Upper lobe of left lung (tissue), 6 donors: ENCODE data around the gene SIPA1. TPM values are rescaled to one million over a fixed set of nuclear protein-coding genes. Genes with fewer than 3 reads are reported as not detected.

Source experiments
- ATAC-seq, 2 donors: fragments of 200-7000 bp; cut with Tn5 transposase; one replicate each; pipeline ENCODE4 v1.9.1; 2022; ENCODE audit warnings: mild to moderate bottlenecking in 2 of 2, moderate library complexity in 2 of 2; ENCODE audit not compliant: low FRiP score in 2 of 2
- DNase-seq, 2 donors: peaks; one replicate each; pipeline ENCODE4 v3.0.0-alpha.2; 2019 to 2020
- H3K27ac ChIP-seq, 4 donors: fragments of 200-600 bp; sonication (generic); one replicate each; pipeline ENCODE4 v1.5.1; 2016 to 2019
- H3K27me3 ChIP-seq, 4 donors: fragments of 200-600 bp; sonication (generic); one replicate each; pipeline ENCODE4 v1.5.1; 2017 to 2019
- H3K36me3 ChIP-seq, 4 donors: fragments of 200-600 bp; sonication (generic); one replicate each; pipeline ENCODE4 v1.5.1; 2016 to 2019
- H3K4me1 ChIP-seq, 4 donors: fragments of 200-600 bp; sonication (generic); one replicate each; pipeline ENCODE4 v1.5.1; 2018 to 2019
- H3K4me3 ChIP-seq, 4 donors: fragments of 200-600 bp; sonication (generic); one replicate each; pipeline ENCODE4 v1.5.1; 2017 to 2019; ENCODE audit warnings: mild to moderate bottlenecking in 2 of 4, moderate library complexity in 1 of 4
- H3K9me3 ChIP-seq, 4 donors: fragments of 200-600 bp; sonication (generic); one replicate each; pipeline ENCODE4 v1.5.1; 2018 to 2019
- EP300 ChIP-seq, 4 donors: sonication (generic); formaldehyde crosslinking; IDR thresholded peaks; one replicate each; pipeline ENCODE4 v1.5.1; 2017; ENCODE audit warnings: antibody characterized with exemption in 4 of 4, control low read depth in 2 of 4
- POLR2A ChIP-seq, 4 donors: fragments of 450-650 bp; IDR thresholded peaks; one replicate each; pipeline ENCODE4 v1.5.1; 2016 to 2017; ENCODE audit warnings: antibody characterized with exemption in 4 of 4, mild to moderate bottlenecking in 2 of 4
- POLR2AphosphoS5 ChIP-seq, 2 donors: sonication (generic); formaldehyde crosslinking; IDR thresholded peaks; one replicate each; pipeline ENCODE4 v1.5.1; 2017; ENCODE audit warnings: antibody characterized with exemption in 2 of 2
- WGBS, 2 donors: methylation state at CpG; one replicate each; pipeline ENCODE4 v1.1.5; 2017 to 2018; 5-methylcytosine and 5-hydroxymethylcytosine counted together
- total RNA-seq, 6 donors: library from RNA; depleted of rRNA in 4 of 6; stranded (reverse); fragments of >200 nt in 4 of 6; gene quantifications; one replicate each; pipeline versions ENCODE4 v1.1.0 to v1.2.1, GENCODE V29; 2016 to 2021
- TF ChIP-seq, protein P1 (sequence below), 6 experiments: fragments of 450-650 bp in 4 of 6; fragments of 200-600 bp in 2 of 6; sonication (generic) in 2 of 6; IDR thresholded peaks; one replicate each; pipeline ENCODE4 v1.5.1; 2016 to 2019; ENCODE audit warnings: antibody characterized with exemption in 6 of 6
- donor health status: DM: no; HTN: no; CAD: no; lungs with moderate emphysema.
- donor health status: DM: no; HTN: yes; CAD: no; lungs with severe emphysema.

SIPA1 gene
- total RNA-seq, 6 donors from 2014 or later: 42.7 to 137 (median 74.9) TPM

DNA sequence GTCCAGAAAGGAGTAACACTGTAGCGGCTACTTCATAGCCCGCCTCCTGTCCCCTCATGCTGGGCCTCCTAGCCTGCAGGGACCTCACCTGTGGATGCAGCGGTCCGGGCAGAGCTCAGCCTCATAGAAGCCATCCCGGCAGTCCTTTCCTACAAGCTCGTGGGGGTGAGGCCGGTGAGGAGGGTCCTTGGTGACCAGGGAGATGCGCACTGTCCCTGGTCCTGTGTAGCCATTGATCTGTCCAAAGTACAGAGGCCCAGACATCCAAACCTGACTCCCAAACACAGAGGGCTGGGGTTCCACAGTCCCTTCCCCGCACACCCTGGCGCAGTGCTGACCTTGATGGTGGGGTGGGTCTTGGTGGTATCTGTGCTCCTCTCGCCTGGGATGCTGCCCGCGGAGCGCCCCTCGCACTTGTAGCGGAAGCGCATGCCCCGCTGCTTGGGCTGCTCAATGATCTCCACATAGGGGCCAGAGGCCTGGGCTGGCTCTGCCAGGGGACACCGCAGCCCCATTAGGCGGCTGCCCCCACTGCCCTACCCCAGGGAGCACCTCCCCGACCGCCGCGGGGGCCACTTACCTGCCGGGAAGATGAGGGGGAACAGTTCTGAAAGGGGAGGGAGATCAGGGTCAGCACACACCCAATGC, 23.8 kb downstream of the SIPA1 start:
- H3K36me3 ChIP-seq: peaks cover 32 to 49% (median 38%) of the 10 kb centered on the region in 4 donors
- 65 to 70% methylated on average over 10 to 23 of the region's 25 CpGs for WGBS, 2 donors
- no peaks in the 10 kb centered on the region for H3K27me3 ChIP-seq
- no peaks in the 10 kb centered on the region for H3K9me3 ChIP-seq
- peak overlapping the region; percentile 81 to 86 (median 82) for H3K4me3 ChIP-seq
- peaks cover 23 to 43% (median 34%) of the 10 kb centered on the region in 4 donors for H3K4me1 ChIP-seq
- ATAC-seq (no peak), DNase-seq (peak in 1 of 2 donors; percentile 84)
- TF ChIP-seq POLR2AphosphoS5 (IDR thresholded peaks at IDR 0.05): no peak
- TF ChIP-seq, protein P1, sequence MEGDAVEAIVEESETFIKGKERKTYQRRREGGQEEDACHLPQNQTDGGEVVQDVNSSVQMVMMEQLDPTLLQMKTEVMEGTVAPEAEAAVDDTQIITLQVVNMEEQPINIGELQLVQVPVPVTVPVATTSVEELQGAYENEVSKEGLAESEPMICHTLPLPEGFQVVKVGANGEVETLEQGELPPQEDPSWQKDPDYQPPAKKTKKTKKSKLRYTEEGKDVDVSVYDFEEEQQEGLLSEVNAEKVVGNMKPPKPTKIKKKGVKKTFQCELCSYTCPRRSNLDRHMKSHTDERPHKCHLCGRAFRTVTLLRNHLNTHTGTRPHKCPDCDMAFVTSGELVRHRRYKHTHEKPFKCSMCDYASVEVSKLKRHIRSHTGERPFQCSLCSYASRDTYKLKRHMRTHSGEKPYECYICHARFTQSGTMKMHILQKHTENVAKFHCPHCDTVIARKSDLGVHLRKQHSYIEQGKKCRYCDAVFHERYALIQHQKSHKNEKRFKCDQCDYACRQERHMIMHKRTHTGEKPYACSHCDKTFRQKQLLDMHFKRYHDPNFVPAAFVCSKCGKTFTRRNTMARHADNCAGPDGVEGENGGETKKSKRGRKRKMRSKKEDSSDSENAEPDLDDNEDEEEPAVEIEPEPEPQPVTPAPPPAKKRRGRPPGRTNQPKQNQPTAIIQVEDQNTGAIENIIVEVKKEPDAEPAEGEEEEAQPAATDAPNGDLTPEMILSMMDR (IDR thresholded peaks at IDR 0.05): no peak
- TF ChIP-seq EP300 (IDR thresholded peaks at IDR 0.05): no peak
- no peak for TF ChIP-seq POLR2A (IDR thresholded peaks at IDR 0.05)
- peak overlapping the region; percentile 98 to 99 (median 99) for H3K27ac ChIP-seq

DNA sequence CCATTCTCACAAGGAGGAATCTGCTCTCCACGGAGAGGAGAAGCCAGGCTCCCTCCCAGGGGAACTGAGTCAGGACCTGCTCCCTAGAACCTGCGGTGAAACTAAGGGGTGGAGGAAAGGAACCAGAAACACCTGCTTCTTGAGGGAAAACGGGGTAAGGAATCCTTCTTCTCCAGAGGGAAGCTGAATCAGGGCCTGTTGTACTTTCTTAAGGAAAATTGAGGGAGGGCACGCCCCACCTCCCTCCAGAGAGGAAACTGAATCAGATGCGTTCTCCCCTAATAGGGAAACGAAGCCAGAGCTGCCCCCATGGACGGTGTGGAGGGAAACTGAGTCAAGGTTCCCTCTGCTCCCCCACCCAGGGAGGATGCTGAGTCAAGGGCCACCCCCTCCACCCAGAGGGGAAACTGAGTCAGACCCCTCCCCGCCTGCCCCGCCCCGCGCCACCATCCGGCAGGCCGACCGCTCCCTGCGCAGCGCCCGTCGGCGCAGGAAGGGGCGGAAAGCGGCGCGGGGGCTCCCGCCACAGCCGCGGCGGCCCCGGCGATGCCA, 24.4 kb downstream of the SIPA1 start:
- Histone ChIP-seq H3K4me3 (peak overlapping the region; percentile 81 to 86 (median 82)), H3K27ac (peak overlapping the region; percentile 98 to 99 (median 99)), H3K9me3 (no peaks in the 10 kb centered on the region), H3K4me1 (peaks cover 23 to 43% (median 34%) of the 10 kb centered on the region in 4 donors), H3K27me3 (no peaks in the 10 kb centered on the region), H3K36me3 (peaks cover 28 to 43% (median 32%) of the 10 kb centered on the region in 4 donors)
- no peak for ATAC-seq
- WGBS, 2 donors: 0 to 1% methylated on average over 7 to 19 of the region's 29 CpGs
- peak in 1 of 4 donors; percentile 51 for TF ChIP-seq POLR2A (IDR thresholded peaks at IDR 0.05)
- no peak for TF ChIP-seq EP300 (IDR thresholded peaks at IDR 0.05)
- DNase-seq: no peak

GRCh38 chr11:65662799-65663638, 25.1 kb downstream of the SIPA1 start, which contains the start of gene RELA:
TSS of gene RELA (minus strand) at chr11:65662916. CDS start at chr11:65662832, 84 bp downstream.
- TF ChIP-seq POLR2AphosphoS5 (IDR thresholded peaks at IDR 0.05): peak; percentile 72 to 85
- peak in 3 of 4 donors; percentile 58 to 89 (median 80) for TF ChIP-seq POLR2A (IDR thresholded peaks at IDR 0.05)
- TF ChIP-seq, protein P1 (IDR thresholded peaks at IDR 0.05): peak in 3 of 6 experiments; percentile 57 to 75 (median 59)
- TF ChIP-seq EP300 (IDR thresholded peaks at IDR 0.05): no peak
- DNase-seq (peak; percentile 89 to 98), ATAC-seq (peak; percentile 95)
- H3K9me3 ChIP-seq: no peaks in the 10 kb centered on the region
- H3K4me1 ChIP-seq: peaks cover 23 to 43% (median 34%) of the 10 kb centered on the region in 4 donors
- 0% methylated on average over 7 to 50 of the region's 91 CpGs for WGBS, 2 donors
- peaks cover 21 to 36% (median 25%) of the 10 kb centered on the region in 4 donors for H3K36me3 ChIP-seq
- H3K27ac ChIP-seq: peak within 1 kb of the TSS; percentile 98 to 99 (median 99)
- H3K27me3 ChIP-seq: no peaks in the 10 kb centered on the region
- peak within 1 kb of the TSS; percentile 81 to 86 (median 82) for H3K4me3 ChIP-seq

- peaks cover 23 to 43% (median 34%) of the 10 kb centered on the region in 4 donors for H3K4me1 ChIP-seq
- DNase-seq (peak in 1 of 2 donors; percentile 84), ATAC-seq (peak; percentile 64 to 68)
- peaks cover 14 to 29% (median 18%) of the 10 kb centered on the region in 4 donors for H3K36me3 ChIP-seq
- H3K27ac ChIP-seq: peak overlapping the region; percentile 98 to 99 (median 99)
- no peaks in the 10 kb centered on the region for H3K27me3 ChIP-seq
- 0 to 2% methylated on average over 12 to 14 of the region's 15 CpGs for WGBS, 2 donors
- H3K4me3 ChIP-seq: peak overlapping the region; percentile 55 to 86 (median 82)
- TF ChIP-seq, protein P1 (IDR thresholded peaks at IDR 0.05): no peak
- no peak for TF ChIP-seq POLR2A (IDR thresholded peaks at IDR 0.05)
- TF ChIP-seq POLR2AphosphoS5 (IDR thresholded peaks at IDR 0.05): peak; percentile 46 to 48
- TF ChIP-seq EP300 (IDR thresholded peaks at IDR 0.05): no peak
- H3K9me3 ChIP-seq: no peaks in the 10 kb centered on the region
Observed at GRCh38 chr11:65663639-65664200, 25.8 kb downstream of the SIPA1 start.
